IPS-15b (cell line): Measurements from ENCODE around the gene CPXCR1.
"Not testable (repeated sequence)": the region's sequence is repeated elsewhere in the genome, so short reads cannot be mapped to it uniquely, and the experiment has no call there.

Source experiments
- H3K27me3 ChIP-seq: one replicate; pipeline ENCODE4 v1.6.1; 2013; ENCODE audit warnings: low read length; ENCODE audit not compliant: control insufficient read depth, insufficient read depth
- H3K36me3 ChIP-seq: one replicate; pipeline ENCODE4 v1.6.1; 2013; ENCODE audit warnings: low read length; ENCODE audit not compliant: control insufficient read depth, insufficient read depth
- H3K4me1 ChIP-seq: one replicate; pipeline ENCODE4 v1.6.1; 2013; ENCODE audit warnings: mild to moderate bottlenecking, low read length; ENCODE audit not compliant: control insufficient read depth, insufficient read depth
- H3K4me3 ChIP-seq: one replicate; pipeline ENCODE4 v1.5.1; 2013; ENCODE audit warnings: low read depth, low read length
- H3K9ac ChIP-seq: one replicate; pipeline ENCODE4 v1.6.1; 2013; ENCODE audit warnings: low read depth, mild to moderate bottlenecking, low read length
- H3K9me3 ChIP-seq: one replicate; pipeline ENCODE4 v1.6.1; 2013; ENCODE audit warnings: mild to moderate bottlenecking, low read length; ENCODE audit not compliant: control insufficient read depth, insufficient read depth

CPXCR1 gene

GRCh38 chrX:88746925-88747324 lies at the start of gene CPXCR1:
CPXCR1 (plus strand) TSS chrX:88747225; CDS start chrX:88753415, 6,190 bp downstream.
- no peaks in the 10 kb centered on the region for H3K9me3 ChIP-seq
- no peaks in the 10 kb centered on the region for H3K27me3 ChIP-seq
- no peak within 1 kb of the TSS for H3K9ac ChIP-seq
- no peaks in the 10 kb centered on the region for H3K4me1 ChIP-seq
- H3K36me3 ChIP-seq, result no peaks in the 10 kb centered on the region
- no peak within 1 kb of the TSS for H3K4me3 ChIP-seq

- Histone ChIP-seq H3K9me3 (no peaks in the 10 kb centered on the region), H3K4me1 (no peaks in the 10 kb centered on the region), H3K27me3 (no peaks in the 10 kb centered on the region), H3K36me3 (no peaks in the 10 kb centered on the region), H3K9ac (no peak overlapping the region), H3K4me3 (no peak overlapping the region)
Measured at GRCh38 chrX:88735835-88736234, 11.2 kb upstream of the CPXCR1 start.

- not testable (repeated sequence) for H3K36me3 ChIP-seq, H3K4me3 ChIP-seq, H3K27me3 ChIP-seq
Measured at GRCh38 chrX:88746215-88746614, 810 bp upstream of the CPXCR1 start.

GRCh38 chrX:88752339-88752738 lies 5.3 kb downstream of the CPXCR1 start:
- H3K27me3 ChIP-seq, H3K36me3 ChIP-seq, H3K9me3 ChIP-seq, H3K9ac ChIP-seq, H3K4me1 ChIP-seq, H3K4me3 ChIP-seq: not testable (repeated sequence)

More at GRCh38 chrX:88746215-88746614, 810 bp upstream of the CPXCR1 start:
- not testable (repeated sequence) for H3K9ac ChIP-seq, H3K9me3 ChIP-seq, H3K4me1 ChIP-seq

DNA sequence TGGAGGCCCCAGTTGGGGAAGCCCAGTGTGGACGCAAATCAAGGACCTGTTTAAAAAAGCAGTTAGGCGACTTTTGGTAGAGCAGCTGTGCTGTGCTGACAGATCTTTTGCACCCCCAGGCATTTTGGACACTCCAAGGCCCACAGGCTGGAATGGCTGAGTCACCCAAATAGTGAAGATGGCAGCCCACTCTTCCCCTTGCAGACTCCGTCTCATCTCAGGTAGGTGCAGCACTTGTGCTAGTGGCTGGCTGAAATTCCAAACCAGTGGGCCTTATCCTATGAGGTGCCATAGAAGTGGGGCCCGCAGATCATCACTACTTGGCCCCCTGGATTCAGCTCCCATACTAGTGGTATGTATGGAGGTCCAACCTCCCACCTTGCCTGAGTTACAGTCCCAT lies 42.8 kb downstream of the CPXCR1 start:
- no peaks in the 10 kb centered on the region for H3K27me3 ChIP-seq

More for the DNA sequence above, 42.8 kb downstream of the CPXCR1 start:
- no peaks in the 10 kb centered on the region for H3K36me3 ChIP-seq
- H3K9me3 ChIP-seq, result peaks cover 3% of the 10 kb centered on the region
- no peak overlapping the region for H3K4me3 ChIP-seq
- no peak overlapping the region for H3K9ac ChIP-seq
- no peaks in the 10 kb centered on the region for H3K4me1 ChIP-seq
